Uterus (tissue), 2 donors: ENCODE results near the gene SGF29.

Experiments
- CTCF ChIP-seq, 4 experiments: fragments of 200-600 bp in 2 of 4; fragments of 450-650 bp in 2 of 4; sonication (generic) in 2 of 4; IDR thresholded peaks; one replicate each; pipeline ENCODE4 v1.5.1; 2016 to 2019; ENCODE audit warnings: antibody characterized with exemption in 4 of 4, mild to moderate bottlenecking in 2 of 4, moderate library complexity in 1 of 4
- POLR2A ChIP-seq, 2 donors: fragments of 450-650 bp; IDR thresholded peaks; one replicate each; pipeline ENCODE4 v1.6.1; 2016; ENCODE audit warnings: antibody characterized with exemption in 2 of 2, mild to moderate bottlenecking in 1 of 2, moderate library complexity in 1 of 2

- TF ChIP-seq POLR2A (IDR thresholded peaks at IDR 0.05) (no peak), CTCF (IDR thresholded peaks at IDR 0.05) (no peak)
Measured at GRCh38 chr16:28569968-28570752, 16.4 kb downstream of the SGF29 start.
